Nephron progenitor cell (in vitro differentiated cells): ENCODE results near the gene STK10.

Source experiments
- DNase-seq: peaks from one replicate; pipeline ENCODE4 v3.0.0; 2021
- H3K27ac Mint-ChIP-seq: 2 replicates; pipeline ENCODE4 v1.8.0; 2021; ENCODE audit warnings: mild to moderate bottlenecking, moderate library complexity, mixed read lengths
- H3K27me3 Mint-ChIP-seq: 2 replicates; pipeline ENCODE4 v1.8.0; 2021; ENCODE audit warnings: mild to moderate bottlenecking, low read depth, mixed read lengths; ENCODE audit not compliant: poor library complexity
- H3K36me3 Mint-ChIP-seq: 2 replicates; pipeline ENCODE4 v1.8.0; 2021; ENCODE audit warnings: low read depth, mixed read lengths
- H3K4me1 Mint-ChIP-seq: 2 replicates; pipeline ENCODE4 v1.8.0; 2021; ENCODE audit warnings: mixed read lengths
- H3K4me3 Mint-ChIP-seq: 2 replicates; pipeline ENCODE4 v1.8.0; 2021; ENCODE audit warnings: mild to moderate bottlenecking, moderate library complexity, mixed read lengths
- H3K9me3 Mint-ChIP-seq: 2 replicates; pipeline ENCODE4 v1.8.0; 2021; ENCODE audit warnings: mild to moderate bottlenecking, moderate library complexity, mixed read lengths
- CTCF ChIP-seq: fragments of 200-600 bp; sonication (generic); IDR thresholded peaks from 2 replicates; pipeline ENCODE4 v1.5.0; 2021; ENCODE audit warnings: antibody characterized with exemption

STK10 gene

GRCh38 chr5:172142709-172143215 lies 45.3 kb downstream of the STK10 start:
- H3K27me3 Mint-ChIP-seq = no peaks in the 10 kb centered on the region

GRCh38 chr5:172141949-172142319 lies 46.1 kb downstream of the STK10 start:
- peaks cover 5% of the 10 kb centered on the region for H3K36me3 Mint-ChIP-seq
- H3K27ac Mint-ChIP-seq = peak overlapping the region; percentile 35
- no peaks in the 10 kb centered on the region for H3K27me3 Mint-ChIP-seq
- H3K4me1 Mint-ChIP-seq = peaks cover 42% of the 10 kb centered on the region
- TF ChIP-seq CTCF = no peak
- peaks cover 12% of the 10 kb centered on the region for H3K9me3 Mint-ChIP-seq
- no peak overlapping the region for H3K4me3 Mint-ChIP-seq
- no peak for DNase-seq

More at GRCh38 chr5:172142709-172143215, 45.3 kb downstream of the STK10 start:
- no peak overlapping the region for H3K27ac Mint-ChIP-seq
- TF ChIP-seq CTCF = no peak
- DNase-seq = no peak
- no peak overlapping the region for H3K4me3 Mint-ChIP-seq
- H3K9me3 Mint-ChIP-seq = peaks cover 7% of the 10 kb centered on the region
- no peaks in the 10 kb centered on the region for H3K36me3 Mint-ChIP-seq
- peaks cover 44% of the 10 kb centered on the region for H3K4me1 Mint-ChIP-seq

GRCh38 chr5:172140866-172141265 lies 47.2 kb downstream of the STK10 start:
- H3K4me1 Mint-ChIP-seq = peaks cover 35% of the 10 kb centered on the region

GRCh38 chr5:172140120-172140519 lies 47.9 kb downstream of the STK10 start:
- peaks cover 4% of the 10 kb centered on the region for H3K27me3 Mint-ChIP-seq
- H3K36me3 Mint-ChIP-seq = peaks cover 5% of the 10 kb centered on the region
- no peak for TF ChIP-seq CTCF
- H3K9me3 Mint-ChIP-seq = peaks cover 25% of the 10 kb centered on the region
- DNase-seq = no peak
- H3K4me3 Mint-ChIP-seq = no peak overlapping the region
- no peak overlapping the region for H3K27ac Mint-ChIP-seq
- peaks cover 33% of the 10 kb centered on the region for H3K4me1 Mint-ChIP-seq

More at GRCh38 chr5:172140866-172141265, 47.2 kb downstream of the STK10 start:
- Mint-ChIP-seq H3K4me3 (no peak overlapping the region), H3K9me3 (peaks cover 18% of the 10 kb centered on the region), H3K27ac (no peak overlapping the region), H3K27me3 (no peaks in the 10 kb centered on the region), H3K36me3 (peaks cover 5% of the 10 kb centered on the region)
- DNase-seq = no peak
- TF ChIP-seq CTCF = no peak

- peaks cover 13% of the 10 kb centered on the region for H3K4me1 Mint-ChIP-seq
- peaks cover 5% of the 10 kb centered on the region for H3K27me3 Mint-ChIP-seq
- H3K4me3 Mint-ChIP-seq = no peak overlapping the region
- H3K36me3 Mint-ChIP-seq = peaks cover 12% of the 10 kb centered on the region
- no peak overlapping the region for H3K27ac Mint-ChIP-seq
- DNase-seq = no peak
- H3K9me3 Mint-ChIP-seq = peaks cover 36% of the 10 kb centered on the region
- no peak for TF ChIP-seq CTCF
Measured at GRCh38 chr5:172137046-172137445, 51.0 kb downstream of the STK10 start.

GRCh38 chr5:172133359-172134029 lies 54.5 kb downstream of the STK10 start:
- Mint-ChIP-seq H3K27me3 (peaks cover 5% of the 10 kb centered on the region), H3K9me3 (peaks cover 28% of the 10 kb centered on the region), H3K36me3 (peaks cover 12% of the 10 kb centered on the region), H3K4me1 (no peaks in the 10 kb centered on the region), H3K27ac (no peak overlapping the region), H3K4me3 (no peak overlapping the region)
- TF ChIP-seq CTCF = no peak
- DNase-seq = no peak
